ENCODE results near the gene FOXJ3.

The FOXJ3 gene

GRCh38 chr1:42264511-42265190, 70.4 kb downstream of the FOXJ3 start:
- H3K4me3 ChIP-seq (ENCODE audit: low read depth, low read length), result no peak overlapping the region
- peak; percentile 42; the same call in 1 of the 2 replicates for TF ChIP-seq PRDM6 (tag by site-specific recombination; IDR thresholded peaks at IDR 0.05)
- no peak for TF ChIP-seq ZSCAN18 (tag by site-specific recombination; IDR thresholded peaks at IDR 0.05)
- H3K27ac ChIP-seq (ENCODE audit: extremely low read depth, low read depth, low read length), result no peak overlapping the region
- CTCF ChIA-PET, result interaction anchor here (0.6 to 0.8 kb wide), 5 partner anchors 24 to 515 kb away, joined by 3 to 4 read pairs (median 3); no protein-coding TSS in a partner anchor
- H3K9me3 ChIP-seq (ENCODE audit: control insufficient read depth, insufficient read depth, low read depth, low read length), result no peaks in the 10 kb centered on the region
- peaks cover 0 to 12% of the 10 kb centered on the region in 2 experiments; a peak in 1 of 3 replicates for H3K36me3 ChIP-seq (ENCODE audit: control insufficient read depth in 2 of 2, insufficient read depth in 1 of 2, low read length in 2 of 2)
- POLR2A ChIA-PET, result no interaction called here
- H3K4me1 ChIP-seq (ENCODE audit: control insufficient read depth, insufficient read depth, low read length), result peaks cover 8% of the 10 kb centered on the region; the same call in 1 of the 2 replicates

GRCh38 chr1:42263019-42263418, 72.0 kb downstream of the FOXJ3 start:
- POLR2A ChIA-PET, result interaction anchor here (0.6 kb wide), 1 partner anchor 37 kb away, joined by 6 read pairs; no protein-coding TSS in a partner anchor
- Histone ChIP-seq H3K9me3 (ENCODE audit: control insufficient read depth, insufficient read depth, low read depth, low read length) (no peaks in the 10 kb centered on the region), H3K4me1 (ENCODE audit: control insufficient read depth, insufficient read depth, low read length) (peaks cover 22% of the 10 kb centered on the region; the same call in 1 of the 2 replicates), H3K27ac (ENCODE audit: extremely low read depth, low read depth, low read length) (no peak overlapping the region), H3K36me3 (ENCODE audit: control insufficient read depth in 2 of 2, insufficient read depth in 1 of 2, low read length in 2 of 2) (peaks cover 0 to 12% of the 10 kb centered on the region in 2 experiments; a peak in 1 of 3 replicates), H3K4me3 (ENCODE audit: low read depth, low read length) (no peak overlapping the region)
- CTCF ChIA-PET, result no interaction called here
- no peak for TF ChIP-seq ZNF274 (IDR thresholded peaks at IDR 0.05; ENCODE audit: low read length)
- TF ChIP-seq ZNF274 (tag by site-specific recombination; IDR thresholded peaks at IDR 0.05; ENCODE audit: borderline replicate concordance), result no peak
- TF ChIP-seq ZFP37 (tag by site-specific recombination; IDR thresholded peaks at IDR 0.05), result no peak
- no peak for TF ChIP-seq ZNF366 (tag by site-specific recombination; conservative IDR thresholded peaks at IDR 0.05)
- no peak for TF ChIP-seq ZBTB21 (tag by site-specific recombination; IDR thresholded peaks at IDR 0.05)
- no peak for TF ChIP-seq ZNF704 (tag by site-specific recombination; IDR thresholded peaks at IDR 0.05)
- no peak for TF ChIP-seq ZNF148 (tag by site-specific recombination; IDR thresholded peaks at IDR 0.05; ENCODE audit: borderline replicate concordance)
- no peak for TF ChIP-seq ZNF76 (tag by site-specific recombination; IDR thresholded peaks at IDR 0.05; ENCODE audit: borderline replicate concordance, low read depth)
- TF ChIP-seq ZNF626 (tag by site-specific recombination; IDR thresholded peaks at IDR 0.05), result no peak
- no peak for TF ChIP-seq ZNF658 (tag by site-specific recombination; IDR thresholded peaks at IDR 0.05)
- no peak for TF ChIP-seq ZNF10 (tag by site-specific recombination; IDR thresholded peaks at IDR 0.05)
- TF ChIP-seq ZNF639 (tag by site-specific recombination; IDR thresholded peaks at IDR 0.05), result no peak
- no peak for TF ChIP-seq OVOL3 (tag by site-specific recombination; IDR thresholded peaks at IDR 0.05)
- TF ChIP-seq ZNF473 (tag by site-specific recombination; IDR thresholded peaks at IDR 0.05), result no peak
- no peak for TF ChIP-seq WT1 (tag by site-specific recombination; IDR thresholded peaks at IDR 0.05)

All from HEK293 (cell line).